Activated CD4-positive, alpha-beta T cell treated with anti-CD3 and anti-CD28 coated beads, Interleukin-2, amount 50 U/mL, for 4 hours (primary cell): ENCODE results near the gene MRTFA.
"Not testable (repeated sequence)": the region's sequence is repeated elsewhere in the genome, so short reads cannot be mapped to it uniquely, and the experiment has no call there.

Experiments
- DNase-seq, 2 experiments: peaks; one replicate each; pipeline ENCODE4 v3.0.0-alpha.2; 2020

The MRTFA gene

GRCh38 chr22:40594346-40594745, 42.2 kb downstream of the MRTFA start:
- no peak for DNase-seq

GRCh38 chr22:40593460-40594273, 42.9 kb downstream of the MRTFA start:
- DNase-seq = no peak

GRCh38 chr22:40592352-40593113, 44.0 kb downstream of the MRTFA start:
- DNase-seq = no peak

GRCh38 chr22:40588726-40589125, 47.8 kb downstream of the MRTFA start:
- no peak for DNase-seq

GRCh38 chr22:40586781-40587180, 49.7 kb downstream of the MRTFA start:
- no peak for DNase-seq

- no peak for DNase-seq
These were observed 51.2 kb downstream of the MRTFA start for GRCh38 chr22:40585310-40585751.

- DNase-seq = not testable (repeated sequence)
These were observed 51.8 kb downstream of the MRTFA start for GRCh38 chr22:40584766-40585165.

GRCh38 chr22:40583053-40583741, 53.3 kb downstream of the MRTFA start:
- DNase-seq = no peak

- DNase-seq = no peak
These were observed 54.5 kb downstream of the MRTFA start for GRCh38 chr22:40582063-40582462.

- no peak for DNase-seq
These were observed 55.9 kb downstream of the MRTFA start for GRCh38 chr22:40580631-40581030.

- DNase-seq = no peak
These were observed 58.3 kb downstream of the MRTFA start for GRCh38 chr22:40578171-40578570.

- no peak for DNase-seq
These were observed 63.5 kb downstream of the MRTFA start for GRCh38 chr22:40572976-40573375.

GRCh38 chr22:40571887-40572286, 64.6 kb downstream of the MRTFA start:
- DNase-seq = no peak

GRCh38 chr22:40567626-40568328, 68.7 kb downstream of the MRTFA start:
- DNase-seq = no peak

- no peak for DNase-seq
These were observed 69.4 kb downstream of the MRTFA start for GRCh38 chr22:40567106-40567505.

- DNase-seq = no peak
These were observed 75.5 kb downstream of the MRTFA start for GRCh38 chr22:40560994-40561515.

GRCh38 chr22:40560551-40560950, 76.0 kb downstream of the MRTFA start:
- no peak for DNase-seq

- DNase-seq = no peak
These were observed 78.5 kb downstream of the MRTFA start for GRCh38 chr22:40557972-40558371.

GRCh38 chr22:40556641-40557040, 79.9 kb downstream of the MRTFA start:
- no peak for DNase-seq

GRCh38 chr22:40554023-40554422, 82.5 kb downstream of the MRTFA start:
- DNase-seq = not testable (repeated sequence)

GRCh38 chr22:40553014-40553554, 83.4 kb downstream of the MRTFA start:
- DNase-seq = no peak

GRCh38 chr22:40552070-40552469, 84.4 kb downstream of the MRTFA start:
- no peak for DNase-seq
